Measurements from ENCODE around the gene DOC2A.
A peak's percentile ranks its signal among the peaks of the same experiment; 100 is the strongest.
"Not testable (repeated sequence)": the region's sequence is repeated elsewhere in the genome, so short reads cannot be mapped to it uniquely, and the experiment has no call there.

The DOC2A gene

DNA sequence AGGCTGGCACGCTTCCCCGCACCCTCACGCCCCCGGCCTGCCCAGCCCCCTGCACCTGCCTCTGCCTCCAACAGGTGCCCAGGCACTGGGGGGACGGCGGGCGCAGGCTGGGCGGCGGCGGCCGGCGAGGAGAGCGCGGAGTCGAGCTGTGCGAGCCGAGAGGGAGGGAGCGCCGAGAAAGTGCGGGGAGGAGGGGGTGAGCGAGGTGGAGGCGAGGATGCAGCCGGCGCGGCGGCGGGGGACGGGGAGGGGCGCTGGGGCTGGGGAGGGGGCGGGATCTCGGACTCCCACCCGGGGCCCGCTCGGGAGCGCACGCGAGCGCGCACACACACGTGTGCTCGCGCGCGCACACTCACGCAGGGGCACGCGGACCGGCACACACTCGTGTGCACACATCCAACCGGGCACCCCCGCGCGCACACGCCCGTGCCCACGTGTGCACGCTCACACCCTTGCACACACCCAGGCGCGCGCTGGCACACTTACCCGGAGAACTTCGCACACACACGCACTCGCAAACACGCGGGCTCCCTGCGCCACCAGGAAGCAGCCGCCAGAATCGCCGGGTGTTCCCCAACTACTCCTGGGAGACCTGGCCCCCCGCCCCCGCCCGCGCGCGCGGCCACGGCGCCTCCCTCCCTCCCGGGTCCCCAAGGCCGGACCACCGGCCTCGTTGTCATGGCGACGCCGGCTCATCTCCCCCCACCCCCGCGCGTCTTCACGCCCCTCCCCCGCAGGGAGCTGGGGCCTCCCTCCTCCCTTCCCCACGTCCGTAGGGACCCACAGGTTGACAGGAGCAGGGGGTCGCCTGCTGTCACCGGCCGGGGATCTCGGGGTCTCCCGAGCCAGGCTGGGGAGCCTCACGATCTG, at the start of gene DOC2A:
Gene DOC2A, minus strand, starts transcription at position 184 of the 870 bp plus-strand sequence. CDS start 805 bp downstream, outside the sequence.
- Mint-ChIP-seq H3K4me1 (ENCODE audit: low read depth) (peaks cover 15% of the 10 kb centered on the region), H3K36me3 (ENCODE audit: low read depth) (peaks cover 6% of the 10 kb centered on the region), H3K4me3 (peak within 1 kb of the TSS; percentile 63), H3K27ac (no peak within 1 kb of the TSS), H3K9me3 (no peaks in the 10 kb centered on the region), H3K27me3 (peaks cover 65% of the 10 kb centered on the region)
- intact Hi-C loops (cut with micrococcal nuclease), result no loop called here

DNA sequence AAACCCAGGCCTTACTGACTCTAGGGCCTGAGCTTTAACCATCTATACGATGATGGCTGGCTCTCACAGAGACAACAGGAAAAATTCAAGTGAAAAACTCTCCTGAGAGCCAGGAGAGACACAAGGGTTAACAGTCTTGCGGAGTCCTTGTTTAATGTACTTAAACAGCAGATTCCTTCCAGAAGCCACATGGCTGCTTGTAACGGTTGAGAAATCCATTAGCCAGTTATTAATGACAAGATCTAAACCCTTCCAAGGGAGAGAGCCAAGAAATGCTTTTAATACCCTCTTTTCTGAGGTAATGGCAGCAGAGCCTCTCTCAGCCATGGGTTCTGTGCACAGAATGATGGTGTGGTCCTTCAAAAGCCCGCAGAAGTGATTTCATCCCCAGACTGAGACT, 49.5 kb upstream of the DOC2A start:
- no peaks in the 10 kb centered on the region for H3K27me3 Mint-ChIP-seq
- peak overlapping the region; percentile 1 for H3K27ac Mint-ChIP-seq
- H3K36me3 Mint-ChIP-seq (ENCODE audit: low read depth), result peaks cover 18% of the 10 kb centered on the region
- H3K4me3 Mint-ChIP-seq, result no peak overlapping the region
- intact Hi-C loops (cut with micrococcal nuclease), result no loop called here
- H3K9me3 Mint-ChIP-seq, result no peaks in the 10 kb centered on the region
- peaks cover 19% of the 10 kb centered on the region for H3K4me1 Mint-ChIP-seq (ENCODE audit: low read depth)

- intact Hi-C loops (cut with micrococcal nuclease), result no loop called here
- Mint-ChIP-seq H3K27ac (no peak overlapping the region), H3K27me3 (no peaks in the 10 kb centered on the region), H3K9me3 (no peaks in the 10 kb centered on the region), H3K4me1 (ENCODE audit: low read depth) (peaks cover 22% of the 10 kb centered on the region), H3K36me3 (ENCODE audit: low read depth) (no peaks in the 10 kb centered on the region), H3K4me3 (no peak overlapping the region)
Observed at GRCh38 chr16:30054959-30055553, 44.2 kb upstream of the DOC2A start.

DNA sequence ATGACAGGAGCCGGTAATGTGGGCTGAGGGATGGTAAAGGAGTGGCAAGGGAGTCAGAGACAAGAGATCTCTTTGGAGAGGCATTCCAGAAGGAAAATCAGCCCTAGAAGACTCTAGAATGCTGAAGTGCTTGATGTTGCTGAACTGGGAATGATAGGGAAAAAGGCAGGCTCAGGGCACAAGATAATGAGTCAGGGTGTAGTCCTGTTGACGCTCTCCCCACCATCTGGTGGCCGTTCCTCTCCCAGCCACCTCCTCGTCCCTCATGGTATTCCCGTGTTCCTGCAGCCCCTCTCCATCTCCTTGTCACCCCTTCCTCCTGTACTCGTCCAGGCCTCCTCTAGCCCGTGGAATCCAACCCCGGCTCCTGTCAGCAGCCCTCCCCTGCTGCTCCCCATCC, 43.6 kb upstream of the DOC2A start:
- Mint-ChIP-seq H3K9me3 (no peaks in the 10 kb centered on the region), H3K4me1 (ENCODE audit: low read depth) (peaks cover 22% of the 10 kb centered on the region), H3K27ac (no peak overlapping the region), H3K27me3 (no peaks in the 10 kb centered on the region), H3K4me3 (no peak overlapping the region), H3K36me3 (ENCODE audit: low read depth) (no peaks in the 10 kb centered on the region)
- intact Hi-C loops (cut with micrococcal nuclease), result no loop called here

GRCh38 chr16:30053376-30054015, 42.7 kb upstream of the DOC2A start:
- Mint-ChIP-seq H3K4me3 (peak overlapping the region; percentile 87), H3K27me3 (no peaks in the 10 kb centered on the region), H3K27ac (peak overlapping the region; percentile 55), H3K4me1 (ENCODE audit: low read depth) (peaks cover 22% of the 10 kb centered on the region), H3K9me3 (no peaks in the 10 kb centered on the region), H3K36me3 (ENCODE audit: low read depth) (no peaks in the 10 kb centered on the region)
- intact Hi-C loops (cut with micrococcal nuclease), result loop anchor here (1.0 kb wide), 1 partner anchor 12 kb away; the partner anchor contains the start of gene ALDOA

DNA sequence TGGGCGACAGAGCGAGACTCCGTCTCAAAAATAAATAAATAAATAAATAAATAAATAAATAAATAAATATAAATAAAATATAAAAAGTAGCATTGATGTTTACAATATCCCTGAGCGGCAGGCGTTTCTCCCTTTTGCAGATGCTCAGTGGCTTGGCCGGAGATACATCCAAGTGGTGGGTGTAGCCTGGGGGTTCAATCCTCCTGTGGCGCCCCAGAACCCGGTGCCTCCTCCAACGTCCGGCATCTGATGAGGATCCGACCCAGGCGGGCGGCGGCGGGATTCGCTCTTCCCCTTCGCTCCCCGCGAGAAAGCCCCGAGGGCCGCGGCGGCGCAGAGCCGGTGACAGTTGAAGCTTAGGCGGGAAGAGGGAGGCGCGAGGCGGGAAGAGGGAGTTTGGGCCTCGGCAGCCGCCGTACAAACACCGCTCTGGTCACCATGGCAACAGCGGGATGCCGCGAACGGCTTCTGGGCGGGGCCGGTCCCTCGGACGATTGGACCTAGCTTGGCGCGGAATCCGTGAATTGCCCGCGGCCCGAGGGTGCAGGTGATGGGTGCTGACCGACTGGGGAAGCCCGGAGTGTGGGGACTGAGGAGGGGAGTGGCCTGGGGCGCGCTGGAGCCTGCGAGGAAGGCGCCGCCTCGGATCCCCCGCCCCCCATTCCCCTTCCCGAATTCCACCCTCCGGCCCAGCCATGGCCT, 42.0 kb upstream of the DOC2A start:
- Mint-ChIP-seq H3K4me3 (peak overlapping the region; percentile 87), H3K36me3 (ENCODE audit: low read depth) (no peaks in the 10 kb centered on the region), H3K4me1 (ENCODE audit: low read depth) (peaks cover 22% of the 10 kb centered on the region), H3K27me3 (no peaks in the 10 kb centered on the region), H3K27ac (peak overlapping the region; percentile 55), H3K9me3 (no peaks in the 10 kb centered on the region)
- intact Hi-C loops (cut with micrococcal nuclease), result loop anchor here (1.0 kb wide), 1 partner anchor 12 kb away; the partner anchor contains the start of gene ALDOA

DNA sequence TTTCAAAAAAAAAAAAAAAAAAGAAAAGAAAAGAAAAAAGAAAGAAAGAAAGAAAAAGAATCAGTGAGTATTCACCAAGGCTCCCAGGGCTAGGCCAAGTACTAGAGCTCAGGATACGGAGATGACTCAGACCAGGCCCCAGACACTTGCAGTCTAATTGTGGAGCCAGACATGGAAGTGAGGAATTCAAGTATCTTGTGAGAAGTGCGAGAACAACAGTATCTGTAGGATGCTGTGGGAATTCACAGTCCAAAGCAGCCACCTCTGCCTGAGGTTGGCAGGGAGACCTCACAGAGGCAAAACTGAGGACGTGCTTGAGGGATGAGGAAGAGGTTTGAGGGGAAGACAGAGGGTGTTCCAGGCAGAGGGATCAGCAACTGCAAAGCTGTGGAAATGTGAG, 40.7 kb upstream of the DOC2A start:
- no peaks in the 10 kb centered on the region for H3K27me3 Mint-ChIP-seq

DNA sequence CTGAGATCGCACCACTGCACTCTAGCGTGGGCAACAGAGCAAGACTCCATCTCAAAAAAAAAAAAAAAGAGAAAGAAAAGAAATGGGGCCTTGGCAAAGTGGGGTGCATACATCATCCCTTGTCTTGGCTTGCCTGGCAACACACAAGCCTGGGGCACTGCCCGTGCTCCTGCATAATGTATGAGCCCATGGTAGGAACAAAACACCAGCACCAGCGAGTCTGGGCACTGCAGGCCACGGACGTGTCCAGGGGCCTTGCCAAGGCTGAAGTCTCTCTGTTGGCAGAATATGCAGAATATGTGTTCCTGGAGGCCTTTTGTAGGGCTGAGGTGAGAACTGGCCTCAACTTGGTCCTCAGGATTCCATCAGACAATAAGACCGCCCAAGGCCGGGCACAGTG, 39.0 kb upstream of the DOC2A start:
- intact Hi-C loops (cut with micrococcal nuclease), result no loop called here
- Mint-ChIP-seq H3K27me3 (no peaks in the 10 kb centered on the region), H3K36me3 (ENCODE audit: low read depth) (no peaks in the 10 kb centered on the region), H3K9me3 (no peaks in the 10 kb centered on the region), H3K4me1 (ENCODE audit: low read depth) (peaks cover 19% of the 10 kb centered on the region), H3K4me3 (no peak overlapping the region), H3K27ac (no peak overlapping the region)

More for the DNA sequence above, 40.7 kb upstream of the DOC2A start:
- intact Hi-C loops (cut with micrococcal nuclease), result no loop called here
- Mint-ChIP-seq H3K4me1 (ENCODE audit: low read depth) (peaks cover 22% of the 10 kb centered on the region), H3K4me3 (no peak overlapping the region), H3K27ac (peak overlapping the region; percentile 4), H3K9me3 (no peaks in the 10 kb centered on the region), H3K36me3 (ENCODE audit: low read depth) (no peaks in the 10 kb centered on the region)

GRCh38 chr16:30046588-30046987, 35.8 kb upstream of the DOC2A start:
- no peak overlapping the region for H3K27ac Mint-ChIP-seq
- intact Hi-C loops (cut with micrococcal nuclease), result no loop called here
- peaks cover 3% of the 10 kb centered on the region for H3K27me3 Mint-ChIP-seq
- H3K9me3 Mint-ChIP-seq, result no peaks in the 10 kb centered on the region
- H3K4me1 Mint-ChIP-seq (ENCODE audit: low read depth), result peaks cover 2% of the 10 kb centered on the region
- no peaks in the 10 kb centered on the region for H3K36me3 Mint-ChIP-seq (ENCODE audit: low read depth)
- no peak overlapping the region for H3K4me3 Mint-ChIP-seq

- H3K4me3 Mint-ChIP-seq, result no peak overlapping the region
- H3K27me3 Mint-ChIP-seq, result peaks cover 3% of the 10 kb centered on the region
- H3K9me3 Mint-ChIP-seq, result no peaks in the 10 kb centered on the region
- intact Hi-C loops (cut with micrococcal nuclease), result no loop called here
- H3K27ac Mint-ChIP-seq, result no peak overlapping the region
- H3K36me3 Mint-ChIP-seq (ENCODE audit: low read depth), result no peaks in the 10 kb centered on the region
- H3K4me1 Mint-ChIP-seq (ENCODE audit: low read depth), result no peaks in the 10 kb centered on the region
Observed at GRCh38 chr16:30046178-30046577, 35.4 kb upstream of the DOC2A start.

DNA sequence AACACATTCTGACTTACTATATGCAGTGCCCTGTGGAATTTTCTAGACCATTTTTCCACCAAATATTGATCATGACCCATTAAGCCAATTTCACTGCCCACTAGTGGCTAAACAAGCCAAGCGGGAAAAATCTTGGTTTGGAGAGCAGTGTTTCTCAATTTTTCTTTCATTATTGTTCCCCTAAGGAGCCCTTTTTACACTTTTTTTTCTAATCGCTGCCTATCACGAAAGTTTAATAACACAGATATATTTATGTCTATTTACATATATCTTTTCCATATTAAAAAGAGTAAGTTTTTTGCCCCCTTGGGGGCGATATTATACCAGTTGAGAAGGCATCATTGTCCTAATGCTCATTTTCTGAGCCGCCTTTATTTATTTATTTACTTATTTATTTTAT, 31.0 kb upstream of the DOC2A start:
- Mint-ChIP-seq H3K27ac (no peak overlapping the region), H3K36me3 (ENCODE audit: low read depth) (no peaks in the 10 kb centered on the region), H3K4me3 (no peak overlapping the region), H3K9me3 (no peaks in the 10 kb centered on the region), H3K27me3 (peaks cover 7% of the 10 kb centered on the region), H3K4me1 (ENCODE audit: low read depth) (peaks cover 6% of the 10 kb centered on the region)
- intact Hi-C loops (cut with micrococcal nuclease), result no loop called here

DNA sequence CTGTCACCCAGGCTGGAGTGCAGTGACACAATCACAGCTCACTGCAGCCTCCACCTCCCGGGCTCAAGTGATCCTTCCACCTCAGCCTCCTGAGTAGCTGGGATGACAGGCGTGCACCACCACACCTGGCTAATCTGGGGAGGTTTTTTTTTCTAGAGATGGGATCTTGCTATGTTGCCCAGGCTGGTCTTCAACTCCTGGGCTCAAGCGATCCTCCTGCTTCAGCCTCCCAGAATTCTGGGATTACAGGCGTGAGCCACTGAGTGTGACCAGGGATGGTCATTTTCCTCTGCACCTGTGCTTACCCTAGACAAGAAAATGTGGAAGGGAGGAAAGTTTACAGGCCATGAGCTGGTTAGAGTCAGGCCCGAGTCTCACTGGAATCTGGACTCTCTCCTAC, 29.9 kb upstream of the DOC2A start:
- H3K9me3 Mint-ChIP-seq; H3K4me1 Mint-ChIP-seq (ENCODE audit: low read depth); H3K4me3 Mint-ChIP-seq; H3K36me3 Mint-ChIP-seq (ENCODE audit: low read depth); intact Hi-C loops (cut with micrococcal nuclease); H3K27ac Mint-ChIP-seq: not testable (repeated sequence)
- peaks cover 14% of the 10 kb centered on the region for H3K27me3 Mint-ChIP-seq

GRCh38 chr16:30040221-30040620, 29.4 kb upstream of the DOC2A start:
- Mint-ChIP-seq H3K4me3 (peak overlapping the region; percentile 33), H3K27me3 (peaks cover 18% of the 10 kb centered on the region), H3K27ac (no peak overlapping the region), H3K36me3 (ENCODE audit: low read depth) (no peaks in the 10 kb centered on the region), H3K4me1 (ENCODE audit: low read depth) (peaks cover 8% of the 10 kb centered on the region), H3K9me3 (no peaks in the 10 kb centered on the region)
- intact Hi-C loops (cut with micrococcal nuclease), result no loop called here

DNA sequence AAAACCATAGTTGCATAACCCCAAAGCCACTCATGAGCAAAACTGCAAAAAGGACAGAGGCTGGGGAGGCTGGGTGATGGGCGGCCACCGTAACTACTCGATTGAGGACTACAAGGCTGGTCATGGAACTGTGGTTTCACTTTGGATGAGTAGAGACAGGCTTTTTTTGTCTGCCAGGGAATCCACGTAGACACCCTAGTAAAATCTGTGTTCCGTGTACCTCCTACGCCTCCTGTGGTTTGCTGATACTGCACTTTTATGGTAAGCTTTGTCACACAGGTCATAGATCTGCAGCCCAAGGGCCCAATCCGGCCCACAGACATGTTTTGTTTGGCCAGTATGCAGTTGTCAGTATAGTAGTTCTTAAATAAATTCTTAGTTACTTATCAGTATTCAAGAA, 22.4 kb upstream of the DOC2A start:
- H3K27me3 Mint-ChIP-seq, result peaks cover 80% of the 10 kb centered on the region
- intact Hi-C loops (cut with micrococcal nuclease), result no loop called here
- no peak overlapping the region for H3K27ac Mint-ChIP-seq
- no peak overlapping the region for H3K4me3 Mint-ChIP-seq
- H3K9me3 Mint-ChIP-seq, result no peaks in the 10 kb centered on the region
- no peaks in the 10 kb centered on the region for H3K36me3 Mint-ChIP-seq (ENCODE audit: low read depth)
- peaks cover 15% of the 10 kb centered on the region for H3K4me1 Mint-ChIP-seq (ENCODE audit: low read depth)
